ENCODE measurements around the gene PHACTR1. TPM values are rescaled to one million over a fixed set of nuclear protein-coding genes. Genes with fewer than 3 reads are reported as not detected.

Gene PHACTR1
- total and polyA plus RNA-seq, 4 experiments from 2014 or later: 0.03 to 0.44 (median 0.42) TPM

- no peak overlapping the region for H3K4me3 ChIP-seq (ENCODE audit: low read length in 2 of 2)
- H3K27ac Mint-ChIP-seq: no peak overlapping the region
- H3K9me3 Mint-ChIP-seq: peaks cover 0 to 2% (median 0%) of the 10 kb centered on the region in 8 donors
- peaks cover 20 to 38% of the 10 kb centered on the region in 2 donors for H3K27me3 Mint-ChIP-seq
- no peaks in the 10 kb centered on the region for H3K36me3 Mint-ChIP-seq
- no peak overlapping the region for H3K4me3 Mint-ChIP-seq
- no peaks in the 10 kb centered on the region for H3K4me1 Mint-ChIP-seq
- no peaks in the 10 kb centered on the region for H3K27me3 ChIP-seq (ENCODE audit: insufficient read depth, low read length)
- ChIA-PET CTCF (ENCODE audit: partially characterized antibody) (no interaction called here), POLR2A (ENCODE audit: partially characterized antibody) (no interaction called here)
- no peaks in the 10 kb centered on the region for H3K36me3 ChIP-seq (ENCODE audit: insufficient read depth, low read length)
- no peak overlapping the region for H3K27ac ChIP-seq (ENCODE audit: low read depth, low read length)
- intact Hi-C loops (cut with micrococcal nuclease): no loop called here
- H3K9me3 ChIP-seq (ENCODE audit: control insufficient read depth in 1 of 2, low read length in 2 of 2): no peaks in the 10 kb centered on the region
- no peak for DNase-seq
- no peaks in the 10 kb centered on the region for H3K4me1 ChIP-seq (ENCODE audit: insufficient read depth, low read length)
Measured at GRCh38 chr6:13077117-13077516, 360.6 kb downstream of the PHACTR1 start.

- H3K4me1 Mint-ChIP-seq: no peaks in the 10 kb centered on the region
- no peaks in the 10 kb centered on the region for H3K36me3 Mint-ChIP-seq
- H3K9me3 Mint-ChIP-seq: peaks cover 0 to 5% (median 0%) of the 10 kb centered on the region in 8 donors
- no peak for DNase-seq
- H3K9me3 ChIP-seq (ENCODE audit: control insufficient read depth in 1 of 2, low read length in 2 of 2): no peaks in the 10 kb centered on the region
- ChIA-PET POLR2A (ENCODE audit: partially characterized antibody) (no interaction called here), CTCF (ENCODE audit: partially characterized antibody) (no interaction called here)
- H3K4me3 ChIP-seq (ENCODE audit: low read length in 2 of 2): no peak overlapping the region
- no peaks in the 10 kb centered on the region for H3K36me3 ChIP-seq (ENCODE audit: insufficient read depth, low read length)
- H3K27ac ChIP-seq (ENCODE audit: low read depth, low read length): no peak overlapping the region
- intact Hi-C loops (cut with micrococcal nuclease): no loop called here
- no peak overlapping the region for H3K27ac Mint-ChIP-seq
- H3K4me3 Mint-ChIP-seq: no peak overlapping the region
- no peaks in the 10 kb centered on the region for H3K27me3 ChIP-seq (ENCODE audit: insufficient read depth, low read length)
- no peaks in the 10 kb centered on the region for H3K4me1 ChIP-seq (ENCODE audit: insufficient read depth, low read length)
- H3K27me3 Mint-ChIP-seq: peaks cover 16 to 38% of the 10 kb centered on the region in 2 donors
Measured at GRCh38 chr6:13079096-13079723, 362.6 kb downstream of the PHACTR1 start.

- Histone ChIP-seq H3K36me3 (ENCODE audit: insufficient read depth, low read length) (no peaks in the 10 kb centered on the region), H3K27ac (ENCODE audit: low read depth, low read length) (no peak overlapping the region), H3K27me3 (ENCODE audit: insufficient read depth, low read length) (no peaks in the 10 kb centered on the region), H3K9me3 (ENCODE audit: control insufficient read depth in 1 of 2, low read length in 2 of 2) (no peaks in the 10 kb centered on the region), H3K4me1 (ENCODE audit: insufficient read depth, low read length) (no peaks in the 10 kb centered on the region), H3K4me3 (ENCODE audit: low read length in 2 of 2) (no peak overlapping the region)
- no peak overlapping the region for H3K4me3 Mint-ChIP-seq
- CTCF ChIA-PET (ENCODE audit: partially characterized antibody): no interaction called here
- peaks cover 0 to 5% (median 0%) of the 10 kb centered on the region in 8 donors for H3K9me3 Mint-ChIP-seq
- peaks cover 16 to 35% of the 10 kb centered on the region in 2 donors for H3K27me3 Mint-ChIP-seq
- no peak for DNase-seq
- no peaks in the 10 kb centered on the region for H3K4me1 Mint-ChIP-seq
- POLR2A ChIA-PET (ENCODE audit: partially characterized antibody): no interaction called here
- intact Hi-C loops (cut with micrococcal nuclease): no loop called here
- no peaks in the 10 kb centered on the region for H3K36me3 Mint-ChIP-seq
- H3K27ac Mint-ChIP-seq: no peak overlapping the region
Measured at GRCh38 chr6:13080462-13081188, 364.1 kb downstream of the PHACTR1 start.

GRCh38 chr6:13081189-13081563, 364.6 kb downstream of the PHACTR1 start:
- H3K27ac Mint-ChIP-seq: no peak overlapping the region
- Histone ChIP-seq H3K27ac (ENCODE audit: low read depth, low read length) (no peak overlapping the region), H3K4me3 (ENCODE audit: low read length in 2 of 2) (no peak overlapping the region), H3K4me1 (ENCODE audit: insufficient read depth, low read length) (no peaks in the 10 kb centered on the region), H3K9me3 (ENCODE audit: control insufficient read depth in 1 of 2, low read length in 2 of 2) (no peaks in the 10 kb centered on the region), H3K27me3 (ENCODE audit: insufficient read depth, low read length) (no peaks in the 10 kb centered on the region), H3K36me3 (ENCODE audit: insufficient read depth, low read length) (no peaks in the 10 kb centered on the region)
- intact Hi-C loops (cut with micrococcal nuclease): no loop called here
- peaks cover 15 to 33% of the 10 kb centered on the region in 2 donors for H3K27me3 Mint-ChIP-seq
- no peaks in the 10 kb centered on the region for H3K36me3 Mint-ChIP-seq
- H3K9me3 Mint-ChIP-seq: peaks cover 0 to 5% (median under 1%) of the 10 kb centered on the region in 8 donors
- H3K4me1 Mint-ChIP-seq: no peaks in the 10 kb centered on the region
- DNase-seq: no peak
- CTCF ChIA-PET (ENCODE audit: partially characterized antibody): no interaction called here
- no peak overlapping the region for H3K4me3 Mint-ChIP-seq
- POLR2A ChIA-PET (ENCODE audit: partially characterized antibody): no interaction called here

- peaks cover 0 to 2% of the 10 kb centered on the region in 2 donors for H3K27me3 Mint-ChIP-seq
- ChIA-PET POLR2A (ENCODE audit: partially characterized antibody) (no interaction called here), CTCF (ENCODE audit: partially characterized antibody) (no interaction called here)
- H3K36me3 ChIP-seq (ENCODE audit: insufficient read depth, low read length): no peaks in the 10 kb centered on the region
- no peak overlapping the region for H3K4me3 Mint-ChIP-seq
- H3K4me1 ChIP-seq (ENCODE audit: insufficient read depth, low read length): no peaks in the 10 kb centered on the region
- intact Hi-C loops (cut with micrococcal nuclease): no loop called here
- H3K4me3 ChIP-seq (ENCODE audit: low read length in 2 of 2): no peak overlapping the region
- H3K9me3 Mint-ChIP-seq: peaks cover 0 to 4% (median 1%) of the 10 kb centered on the region in 8 donors
- no peaks in the 10 kb centered on the region for H3K4me1 Mint-ChIP-seq
- peaks cover 5% of the 10 kb centered on the region for H3K27me3 ChIP-seq (ENCODE audit: insufficient read depth, low read length)
- no peak overlapping the region for H3K27ac ChIP-seq (ENCODE audit: low read depth, low read length)
- DNase-seq: no peak
- no peaks in the 10 kb centered on the region for H3K36me3 Mint-ChIP-seq
- no peak overlapping the region for H3K27ac Mint-ChIP-seq
- no peaks in the 10 kb centered on the region for H3K9me3 ChIP-seq (ENCODE audit: control insufficient read depth in 1 of 2, low read length in 2 of 2)
Measured at GRCh38 chr6:13089296-13089994, 372.9 kb downstream of the PHACTR1 start.

GRCh38 chr6:13091192-13091591, 374.6 kb downstream of the PHACTR1 start:
- peaks cover 5% of the 10 kb centered on the region for H3K27me3 ChIP-seq (ENCODE audit: insufficient read depth, low read length)
- Mint-ChIP-seq H3K4me3 (no peak overlapping the region), H3K9me3 (peaks cover 0 to 3% (median 1%) of the 10 kb centered on the region in 8 donors), H3K4me1 (no peaks in the 10 kb centered on the region), H3K27me3 (peaks cover 2 to 4% of the 10 kb centered on the region in 2 donors), H3K36me3 (no peaks in the 10 kb centered on the region), H3K27ac (no peak overlapping the region)
- ChIA-PET CTCF (ENCODE audit: partially characterized antibody) (no interaction called here), POLR2A (ENCODE audit: partially characterized antibody) (no interaction called here)
- no peak overlapping the region for H3K4me3 ChIP-seq (ENCODE audit: low read length in 2 of 2)
- intact Hi-C loops (cut with micrococcal nuclease): no loop called here
- H3K9me3 ChIP-seq (ENCODE audit: control insufficient read depth in 1 of 2, low read length in 2 of 2): no peaks in the 10 kb centered on the region
- H3K4me1 ChIP-seq (ENCODE audit: insufficient read depth, low read length): no peaks in the 10 kb centered on the region
- H3K27ac ChIP-seq (ENCODE audit: low read depth, low read length): no peak overlapping the region
- DNase-seq: no peak
- no peaks in the 10 kb centered on the region for H3K36me3 ChIP-seq (ENCODE audit: insufficient read depth, low read length)

GRCh38 chr6:13094781-13095425, 378.3 kb downstream of the PHACTR1 start:
- Mint-ChIP-seq H3K36me3 (no peaks in the 10 kb centered on the region), H3K27me3 (peaks cover 0 to 4% of the 10 kb centered on the region in 2 donors), H3K4me1 (no peaks in the 10 kb centered on the region), H3K4me3 (no peak overlapping the region), H3K9me3 (peaks cover 0 to 2% (median 0%) of the 10 kb centered on the region in 8 donors), H3K27ac (no peak overlapping the region)
- Histone ChIP-seq H3K36me3 (ENCODE audit: insufficient read depth, low read length) (no peaks in the 10 kb centered on the region), H3K4me3 (ENCODE audit: low read length in 2 of 2) (no peak overlapping the region), H3K9me3 (ENCODE audit: control insufficient read depth in 1 of 2, low read length in 2 of 2) (no peaks in the 10 kb centered on the region), H3K27ac (ENCODE audit: low read depth, low read length) (no peak overlapping the region), H3K27me3 (ENCODE audit: insufficient read depth, low read length) (no peaks in the 10 kb centered on the region), H3K4me1 (ENCODE audit: insufficient read depth, low read length) (no peaks in the 10 kb centered on the region)
- CTCF ChIA-PET (ENCODE audit: partially characterized antibody): no interaction called here
- POLR2A ChIA-PET (ENCODE audit: partially characterized antibody): no interaction called here
- intact Hi-C loops (cut with micrococcal nuclease): no loop called here
- no peak for DNase-seq

Measured in CD4-positive, alpha-beta memory T cell (primary cell).